Keratinocyte (primary cell): ENCODE data around the gene CGB7. TPM values are rescaled to one million over a fixed set of nuclear protein-coding genes. Genes with fewer than 3 reads are reported as not detected.
A peak's percentile ranks its signal among the peaks of the same experiment; 100 is the strongest.

Source experiments
- DNase-seq: peaks from one replicate; pipeline ENCODE4 v3.0.0-alpha.2; 2011; ENCODE audit warnings: low read depth, missing footprints, low spot score
- FAIRE-seq: peaks from 2 replicates; lab custom pipeline; 2011; peaks lifted over from hg19 to GRCh38; lab: Jason Lieb, UNC
- H2AFZ ChIP-seq: 2 replicates; pipeline ENCODE4 v1.6.0; 2012; ENCODE audit warnings: low read length, control low read depth, inconsistent platforms; ENCODE audit not compliant: control insufficient read depth
- H3K27ac ChIP-seq: 2 replicates; pipeline ENCODE4 v1.5.1; 2011; ENCODE audit warnings: low read length; ENCODE audit not compliant: control insufficient read depth, insufficient read depth
- H3K27me3 ChIP-seq: 3 replicates; pipeline ENCODE4 v1.6.0; 2011; ENCODE audit warnings: low read length; ENCODE audit not compliant: control insufficient read depth, insufficient read depth; ENCODE audit errors: extremely low read depth
- H3K36me3 ChIP-seq, 2 experiments: 2 replicates in 1 of 2; 3 replicates in 1 of 2; pipeline ENCODE4 v1.5.1; 2011; ENCODE audit warnings: low read length in 2 of 2, mild to moderate bottlenecking in 1 of 2; ENCODE audit not compliant: control insufficient read depth in 2 of 2, insufficient read depth in 2 of 2; ENCODE audit errors: extremely low read depth in 1 of 2
- H3K4me1 ChIP-seq: 3 replicates; pipeline ENCODE4 v1.5.1; 2011; ENCODE audit warnings: low read length; ENCODE audit not compliant: control insufficient read depth, insufficient read depth; ENCODE audit errors: extremely low read depth
- H3K4me2 ChIP-seq: 3 replicates; pipeline ENCODE4 v1.6.0; 2011; ENCODE audit warnings: low read depth, low read length; ENCODE audit not compliant: control insufficient read depth, insufficient read depth; ENCODE audit errors: extremely low read depth
- H3K4me3 ChIP-seq, 3 experiments: fragments of 200-600 bp in 1 of 3; sonication (generic) in 1 of 3; 2 replicates in 2 of 3; 3 replicates in 1 of 3; pipeline ENCODE4 v1.5.1; 2011 to 2016; ENCODE audit warnings: low read length in 3 of 3, mild to moderate bottlenecking in 3 of 3, control low read depth in 2 of 3, inconsistent platforms in 1 of 3, low read depth in 1 of 3, mixed read lengths in 1 of 3, mixed run types in 1 of 3, moderate library complexity in 1 of 3; ENCODE audit not compliant: control insufficient read depth in 2 of 3, insufficient read depth in 2 of 3; ENCODE audit errors: extremely low read depth in 1 of 3
- H3K79me2 ChIP-seq: 2 replicates; pipeline ENCODE4 v1.6.0; 2012; ENCODE audit warnings: low read length; ENCODE audit not compliant: control insufficient read depth, insufficient read depth
- H3K9ac ChIP-seq: 3 replicates; pipeline ENCODE4 v1.6.0; 2011; ENCODE audit warnings: low read length; ENCODE audit not compliant: control insufficient read depth, insufficient read depth; ENCODE audit errors: extremely low read depth
- H3K9me1 ChIP-seq: 3 replicates; pipeline ENCODE4 v1.6.0; 2011; ENCODE audit warnings: low read length; ENCODE audit not compliant: control insufficient read depth, insufficient read depth; ENCODE audit errors: extremely low read depth
- H3K9me3 ChIP-seq: 2 replicates; pipeline ENCODE4 v1.5.1; 2012; ENCODE audit warnings: low read depth, low read length; ENCODE audit not compliant: control insufficient read depth
- H4K20me1 ChIP-seq: 3 replicates; pipeline ENCODE4 v1.6.0; 2011; ENCODE audit warnings: low read length; ENCODE audit not compliant: control insufficient read depth, insufficient read depth; ENCODE audit errors: extremely low read depth
- EZH2 ChIP-seq: IDR thresholded peaks from one replicate; pipeline ENCODE4 v1.6.1; 2012; ENCODE audit warnings: inconsistent platforms, mild to moderate bottlenecking, low read length, moderate library complexity
- dilution Hi-C: fragments of 300-500 bp; cut with MboI; formaldehyde crosslinking; loops from one replicate; pipeline ENCODE4 v1.7.0; 2020; ENCODE audit warnings: low sequenced_read_pairs; ENCODE audit not compliant: extremely low pct_ligation_motif_present
- polyA minus RNA-seq, 3 experiments: library from RNA; depleted of rRNA, polyadenylated mRNA; stranded (reverse); fragments of >200 nt; gene quantifications; 1 replicate in 1 of 3; 2 replicates in 1 of 3; 3 replicates in 1 of 3; pipeline ENCODE4 v1.2.3, GENCODE V29; 2011
- polyA plus RNA-seq, 5 experiments: library from polyadenylated mRNA; depleted of rRNA in 3 of 5; stranded (reverse) in 3 of 5; stranded (forward) in 1 of 5; unstranded in 1 of 5; fragments of >200 nt; gene quantifications; 1 replicate in 1 of 5; 2 replicates in 3 of 5; 3 replicates in 1 of 5; pipeline versions ENCODE4 v1.2.1 to v1.2.3, GENCODE V29; 2011 to 2012; ENCODE audit warnings: missing spikeins in 2 of 5, low read depth in 1 of 5, low replicate concordance in 1 of 5
- TF ChIP-seq, protein P1 (sequence below), 3 experiments: IDR thresholded peaks in 1 of 3; conservative IDR thresholded peaks in 1 of 3; optimal IDR thresholded peaks in 1 of 3; 2 replicates in 2 of 3; 3 replicates in 1 of 3; pipeline versions ENCODE3 to v1.5.1; 2011; ENCODE audit warnings: low read length in 3 of 3, mild to moderate bottlenecking in 3 of 3, moderate library complexity in 2 of 3, control low read depth in 1 of 3, inconsistent platforms in 1 of 3; ENCODE audit not compliant: insufficient read depth in 2 of 3; ENCODE audit errors: extremely low read depth in 1 of 3

CGB7 gene
- polyA plus RNA-seq, result 0.92 to 4.1 TPM (median 1.2 TPM) in 3 replicates
- 0.31 TPM for polyA plus RNA-seq (2011; ENCODE audit: low read depth)
- 0.98 and 2.2 TPM in 2 replicates for polyA plus RNA-seq (2011; cell fraction: cytosol; rRNA removed)
- 9.4 and 16.8 TPM in 2 replicates for polyA plus RNA-seq (2011; cell fraction: nucleus; rRNA removed)
- polyA plus RNA-seq (2012; ENCODE audit: low replicate concordance), result 1.5 and 4.0 TPM in 2 replicates
- polyA minus RNA-seq, result 0.70 to 4.3 TPM (median 1.9 TPM) in 3 replicates
- polyA minus RNA-seq (2011; cell fraction: cytosol; rRNA and poly(A)+ RNA removed), result not detected
- 1.7 and 2.8 TPM in 2 replicates for polyA minus RNA-seq (2011; cell fraction: nucleus; rRNA and poly(A)+ RNA removed)

DNA sequence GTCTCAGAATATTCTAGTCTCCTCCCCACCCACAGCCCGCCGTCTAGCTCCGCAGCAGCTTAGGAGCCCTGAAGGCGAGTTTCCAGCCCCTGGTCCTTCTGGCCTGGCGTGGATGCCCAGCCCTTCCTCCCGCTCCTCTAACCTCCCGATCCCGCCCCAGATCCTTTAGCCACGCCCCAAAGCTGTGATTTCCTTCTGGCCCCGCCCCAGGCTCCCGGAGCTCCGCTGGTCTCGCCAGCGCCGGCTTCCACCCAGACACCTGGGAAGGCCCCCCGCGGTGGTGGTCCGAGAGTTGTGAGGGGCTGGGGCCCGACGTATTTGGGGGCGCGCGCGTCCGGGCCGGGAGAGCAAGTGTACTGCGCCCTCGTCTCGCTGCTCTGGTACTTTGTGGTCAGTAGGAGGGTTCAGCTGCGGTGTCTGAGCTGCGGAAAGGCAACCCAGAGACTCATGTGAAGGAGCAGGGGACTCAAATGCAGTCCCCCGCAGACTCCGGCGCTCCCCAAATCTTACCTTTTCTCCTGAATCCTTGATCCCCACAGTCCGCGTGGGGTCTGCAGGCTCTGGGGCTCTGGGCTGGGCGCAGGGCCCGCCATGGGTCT is at the start of gene CGB7:
Gene CGB7 (minus strand): TSS at position 114 of the 599 bp plus-strand sequence. CDS start 2,374 bp downstream, outside the sequence.
- Histone ChIP-seq H3K4me1 (peaks cover 14% of the 10 kb centered on the region), H3K9ac (peak within 1 kb of the TSS; percentile 79), H4K20me1 (no peaks in the 10 kb centered on the region), H2AFZ (peak within 1 kb of the TSS; percentile 41), H3K9me3 (no peaks in the 10 kb centered on the region), H3K36me3 (peaks cover 1 to 3% of the 10 kb centered on the region in 2 experiments), H3K27me3 (no peaks in the 10 kb centered on the region), H3K4me2 (peak within 1 kb of the TSS; percentile 95), H3K4me3 (peak within 1 kb of the TSS; percentile 52 to 79 (median 68)), H3K9me1 (peaks cover 2% of the 10 kb centered on the region), H3K27ac (peak within 1 kb of the TSS; percentile 40), H3K79me2 (no peaks in the 10 kb centered on the region)
- FAIRE-seq (no peak), DNase-seq (no peak)
- dilution Hi-C loops, result no loop called here
- no peak for TF ChIP-seq EZH2
- TF ChIP-seq, protein P1, sequence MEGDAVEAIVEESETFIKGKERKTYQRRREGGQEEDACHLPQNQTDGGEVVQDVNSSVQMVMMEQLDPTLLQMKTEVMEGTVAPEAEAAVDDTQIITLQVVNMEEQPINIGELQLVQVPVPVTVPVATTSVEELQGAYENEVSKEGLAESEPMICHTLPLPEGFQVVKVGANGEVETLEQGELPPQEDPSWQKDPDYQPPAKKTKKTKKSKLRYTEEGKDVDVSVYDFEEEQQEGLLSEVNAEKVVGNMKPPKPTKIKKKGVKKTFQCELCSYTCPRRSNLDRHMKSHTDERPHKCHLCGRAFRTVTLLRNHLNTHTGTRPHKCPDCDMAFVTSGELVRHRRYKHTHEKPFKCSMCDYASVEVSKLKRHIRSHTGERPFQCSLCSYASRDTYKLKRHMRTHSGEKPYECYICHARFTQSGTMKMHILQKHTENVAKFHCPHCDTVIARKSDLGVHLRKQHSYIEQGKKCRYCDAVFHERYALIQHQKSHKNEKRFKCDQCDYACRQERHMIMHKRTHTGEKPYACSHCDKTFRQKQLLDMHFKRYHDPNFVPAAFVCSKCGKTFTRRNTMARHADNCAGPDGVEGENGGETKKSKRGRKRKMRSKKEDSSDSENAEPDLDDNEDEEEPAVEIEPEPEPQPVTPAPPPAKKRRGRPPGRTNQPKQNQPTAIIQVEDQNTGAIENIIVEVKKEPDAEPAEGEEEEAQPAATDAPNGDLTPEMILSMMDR (optimal IDR thresholded peaks at IDR 0.05 in 1 of 3, IDR thresholded peaks at IDR 0.05 in 1 of 3, conservative IDR thresholded peaks at IDR 0.05 in 1 of 3; ENCODE audit: extremely low read depth in 1 of 3, insufficient read depth in 2 of 3, low read length in 3 of 3), result no peak

DNA sequence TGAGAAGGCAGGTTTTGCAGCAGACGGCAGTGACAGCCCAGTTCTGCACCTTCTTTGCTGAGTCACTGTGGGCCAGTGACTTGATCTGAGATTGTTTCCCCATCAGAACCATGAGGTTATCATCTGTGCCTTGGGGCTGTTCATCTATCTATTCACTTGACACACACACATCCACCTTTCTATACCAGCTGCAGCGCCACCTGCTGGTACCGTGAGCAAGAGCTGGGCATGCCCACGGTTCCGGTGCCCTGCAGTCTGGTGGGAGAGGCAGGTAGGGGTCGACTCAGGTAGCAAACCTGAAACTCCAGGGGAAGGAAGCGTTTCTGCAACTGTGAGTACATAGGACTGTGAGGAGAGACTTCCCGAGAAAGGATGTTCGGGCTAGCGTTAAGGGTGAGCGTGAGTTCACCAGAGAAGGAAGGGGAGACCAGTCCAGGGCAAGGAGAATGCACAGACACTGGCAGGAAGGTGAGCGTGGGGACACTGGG is 49.1 kb upstream of the CGB7 start:
- H3K9me1 ChIP-seq, result no peaks in the 10 kb centered on the region
- H4K20me1 ChIP-seq, result peaks cover 18% of the 10 kb centered on the region
- FAIRE-seq (peak; percentile 96), DNase-seq (peak; percentile 71)
- no peaks in the 10 kb centered on the region for H3K9me3 ChIP-seq
- H3K27ac ChIP-seq, result no peak overlapping the region
- TF ChIP-seq, protein P1 (optimal IDR thresholded peaks at IDR 0.05 in 1 of 3, IDR thresholded peaks at IDR 0.05 in 1 of 3, conservative IDR thresholded peaks at IDR 0.05 in 1 of 3; ENCODE audit: extremely low read depth in 1 of 3, insufficient read depth in 2 of 3, low read length in 3 of 3), result peak; percentile 91 to 99 (median 98)
- no peak for TF ChIP-seq EZH2
- no peak overlapping the region for H2AFZ ChIP-seq
- no peak overlapping the region for H3K4me2 ChIP-seq
- no peak overlapping the region for H3K4me3 ChIP-seq
- dilution Hi-C loops, result no loop called here
- no peaks in the 10 kb centered on the region for H3K27me3 ChIP-seq
- peaks cover 2% of the 10 kb centered on the region for H3K4me1 ChIP-seq
- peaks cover 32 to 36% of the 10 kb centered on the region in 2 experiments for H3K36me3 ChIP-seq
- no peak overlapping the region for H3K9ac ChIP-seq
- H3K79me2 ChIP-seq, result peaks cover 10% of the 10 kb centered on the region
